ENCODE results near the gene FREY1.

GRCh38 chr11:45930031-45930794 is 23.1 kb upstream of the FREY1 start:
- no peak for TF ChIP-seq CTCF (conservative IDR thresholded peaks at IDR 0.05)
- no peak for TF ChIP-seq EZH2 (IDR thresholded peaks at IDR 0.05; ENCODE audit: low read depth)

Data from PC-9 (cell line).